ENCODE results near the gene MAPK10. TPM values are rescaled to one million over a fixed set of nuclear protein-coding genes. Genes with fewer than 3 reads are reported as not detected.

MAPK10 gene
- total RNA-seq, 1 experiment from 2014 or later = 4.7 TPM

DNA sequence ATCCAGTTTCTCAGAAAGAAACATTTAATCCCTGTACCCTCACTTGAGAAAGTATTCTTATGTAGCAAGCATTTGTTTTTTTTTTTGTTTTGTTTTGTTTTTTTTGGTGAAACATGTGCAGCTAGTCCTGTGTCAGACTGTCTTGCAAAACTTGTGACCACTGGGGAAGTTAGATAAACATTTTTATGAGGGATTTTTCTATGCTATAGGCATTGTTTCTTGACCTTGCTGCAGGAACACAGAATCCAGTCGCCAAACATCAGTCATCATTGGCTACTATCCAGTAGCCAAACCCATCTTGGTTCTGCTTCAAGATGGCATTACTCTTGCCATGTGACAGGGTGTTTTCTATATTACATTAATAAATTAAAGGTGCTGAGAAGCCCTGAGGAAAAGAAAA lies 7.7 kb upstream of the MAPK10 start:
- Histone ChIP-seq H3K27ac (ENCODE audit: insufficient read length, low read depth, low read length) (no peak overlapping the region), H4K91ac (ENCODE audit: insufficient read length, low read depth, low read length) (no peak overlapping the region), H4K5ac (ENCODE audit: insufficient read length, low read depth, low read length) (no peak overlapping the region), H3K18ac (ENCODE audit: insufficient read length, low read depth, low read length) (no peak overlapping the region), H2AK5ac (ENCODE audit: insufficient read length, low read length) (no peak overlapping the region), H3K4me1 (ENCODE audit: insufficient read depth, low read length) (no peaks in the 10 kb centered on the region), H3T11ph (ENCODE audit: low read length) (no peak overlapping the region), H3K4me2 (ENCODE audit: insufficient read depth, insufficient read length, low read length) (no peak overlapping the region), H4K20me1 (ENCODE audit: control insufficient read depth, insufficient read depth, insufficient read length) (no peaks in the 10 kb centered on the region), H2BK20ac (ENCODE audit: low read depth, low read length, poor library complexity, severe bottlenecking) (no peak overlapping the region), H2BK12ac (ENCODE audit: insufficient read length, low read depth, low read length) (no peak overlapping the region), H2BK15ac (ENCODE audit: low read depth, low read length) (no peak overlapping the region), H3K4ac (ENCODE audit: low read depth, low read length) (no peak overlapping the region), H3K9ac (ENCODE audit: extremely low read depth, insufficient read length, low read length) (no peak overlapping the region), H2BK120ac (ENCODE audit: low read depth, low read length, poor library complexity, severe bottlenecking) (no peak overlapping the region), H3K23ac (ENCODE audit: insufficient read length, low read depth, low read length) (no peak overlapping the region), H3K56ac (ENCODE audit: insufficient read length, low read depth, low read length) (no peak overlapping the region), H3K9me3 (ENCODE audit: control insufficient read depth, low read depth, low read length) (no peaks in the 10 kb centered on the region), H3K79me1 (ENCODE audit: insufficient read depth, low read depth, low read length, poor library complexity, severe bottlenecking) (no peaks in the 10 kb centered on the region), H3K14ac (ENCODE audit: insufficient read depth, low read length) (no peak overlapping the region), H4K8ac (replicated peaks; ENCODE audit: insufficient read length, low read depth, low read length) (no peak overlapping the region), H3K23me2 (ENCODE audit: insufficient read length, low read depth, low read length, poor library complexity, severe bottlenecking) (no peaks in the 10 kb centered on the region), H3K27me3 (ENCODE audit: insufficient read depth, low read length) (no peaks in the 10 kb centered on the region), H2AFZ (ENCODE audit: low read length) (no peak overlapping the region), H2BK5ac (ENCODE audit: insufficient read length, low read length) (no peak overlapping the region), H3K79me2 (ENCODE audit: insufficient read depth, low read length) (no peaks in the 10 kb centered on the region)
- no peaks in the 10 kb centered on the region for H3K27me3 Mint-ChIP-seq (ENCODE audit: low read depth)
- no peak overlapping the region for H3K27ac Mint-ChIP-seq
- DNase-seq = no peak
- TF ChIP-seq, protein P1, sequence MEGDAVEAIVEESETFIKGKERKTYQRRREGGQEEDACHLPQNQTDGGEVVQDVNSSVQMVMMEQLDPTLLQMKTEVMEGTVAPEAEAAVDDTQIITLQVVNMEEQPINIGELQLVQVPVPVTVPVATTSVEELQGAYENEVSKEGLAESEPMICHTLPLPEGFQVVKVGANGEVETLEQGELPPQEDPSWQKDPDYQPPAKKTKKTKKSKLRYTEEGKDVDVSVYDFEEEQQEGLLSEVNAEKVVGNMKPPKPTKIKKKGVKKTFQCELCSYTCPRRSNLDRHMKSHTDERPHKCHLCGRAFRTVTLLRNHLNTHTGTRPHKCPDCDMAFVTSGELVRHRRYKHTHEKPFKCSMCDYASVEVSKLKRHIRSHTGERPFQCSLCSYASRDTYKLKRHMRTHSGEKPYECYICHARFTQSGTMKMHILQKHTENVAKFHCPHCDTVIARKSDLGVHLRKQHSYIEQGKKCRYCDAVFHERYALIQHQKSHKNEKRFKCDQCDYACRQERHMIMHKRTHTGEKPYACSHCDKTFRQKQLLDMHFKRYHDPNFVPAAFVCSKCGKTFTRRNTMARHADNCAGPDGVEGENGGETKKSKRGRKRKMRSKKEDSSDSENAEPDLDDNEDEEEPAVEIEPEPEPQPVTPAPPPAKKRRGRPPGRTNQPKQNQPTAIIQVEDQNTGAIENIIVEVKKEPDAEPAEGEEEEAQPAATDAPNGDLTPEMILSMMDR (conservative IDR thresholded peaks at IDR 0.05) = no peak
- peaks cover 13% of the 10 kb centered on the region in 2 experiments for H3K9me3 Mint-ChIP-seq
- WGBS (ENCODE audit: extremely low coverage, insufficient read length, low lambda C conversion rate) = no CpG with 5 or more reads among the region's 1 CpG
- H3K4me1 Mint-ChIP-seq = peaks cover 11 to 14% of the 10 kb centered on the region in 2 experiments
- no peak overlapping the region for H3K4me3 Mint-ChIP-seq
- peaks cover 8 to 18% (median 9%) of the 10 kb centered on the region in 3 experiments for H3K36me3 Mint-ChIP-seq (ENCODE audit: insufficient read depth in 1 of 3, low read depth in 3 of 3)
